CD14-positive monocyte (primary cell): ENCODE results near the gene MYOC. TPM values are rescaled to one million over a fixed set of nuclear protein-coding genes. Genes with fewer than 3 reads are reported as not detected.

Experiments
- DNase-seq, 3 donors: peaks; one replicate each; pipeline ENCODE4 v3.0.0-alpha.2; 2011 to 2022
- H2AFZ ChIP-seq: 2 replicates; pipeline ENCODE4 v1.6.0; 2012; ENCODE audit warnings: mild to moderate bottlenecking, low read depth, low read length, inconsistent platforms; ENCODE audit not compliant: insufficient read depth, poor library complexity, severe bottlenecking
- H3K27ac ChIP-seq, 2 donors: 1 replicate in 1 of 2; 2 replicates in 1 of 2; pipeline ENCODE4 v1.5.1; 2012 to 2013; ENCODE audit warnings: low read length in 2 of 2, control low read depth in 1 of 2, inconsistent platforms in 1 of 2, low read depth in 1 of 2, mild to moderate bottlenecking in 1 of 2
- H3K27me3 ChIP-seq, 2 donors: one replicate each; pipeline versions ENCODE4 v1.6.0 to v1.6.1; 2011 to 2013; ENCODE audit warnings: low read length in 2 of 2; ENCODE audit not compliant: control insufficient read depth in 2 of 2, insufficient read depth in 2 of 2
- H3K36me3 ChIP-seq, 2 donors: replicated peaks in 1 of 2; 1 replicate in 1 of 2; 2 replicates in 1 of 2; pipeline versions ENCODE4 v1.5.1 to v1.6.1; 2012 to 2013; ENCODE audit warnings: low read length in 2 of 2, control low read depth in 1 of 2, inconsistent platforms in 1 of 2, mild to moderate bottlenecking in 1 of 2; ENCODE audit not compliant: insufficient read depth in 2 of 2, control insufficient read depth in 1 of 2
- H3K4me1 ChIP-seq, 2 donors: 1 replicate in 1 of 2; 2 replicates in 1 of 2; pipeline versions ENCODE4 v1.5.1 to v1.6.1; 2012 to 2013; ENCODE audit warnings: low read length in 2 of 2, control low read depth in 1 of 2, inconsistent platforms in 1 of 2, mild to moderate bottlenecking in 1 of 2, moderate library complexity in 1 of 2; ENCODE audit not compliant: insufficient read depth in 2 of 2, control insufficient read depth in 1 of 2
- H3K4me2 ChIP-seq: replicated peaks from 2 replicates; pipeline ENCODE3; 2012; ENCODE audit warnings: low read length, moderate library complexity, mild to moderate bottlenecking; ENCODE audit not compliant: poor library complexity, severe bottlenecking; ENCODE audit errors: extremely low read depth
- H3K4me3 ChIP-seq, 3 experiments: fragments of 200-600 bp in 1 of 3; sonication (generic) in 1 of 3; replicated peaks in 1 of 3; 1 replicate in 2 of 3; 2 replicates in 1 of 3; pipeline ENCODE4 v1.5.1; 2011 to 2013; ENCODE audit warnings: low read length in 3 of 3, mild to moderate bottlenecking in 3 of 3, control low read depth in 2 of 3, low read depth in 2 of 3, inconsistent platforms in 1 of 3, moderate library complexity in 1 of 3
- H3K79me2 ChIP-seq: 2 replicates; pipeline ENCODE4 v1.6.0; 2012; ENCODE audit warnings: mild to moderate bottlenecking, control low read depth, inconsistent platforms, low read length, moderate library complexity; ENCODE audit not compliant: insufficient read depth
- H3K9ac ChIP-seq: 2 replicates; pipeline ENCODE4 v1.6.0; 2017; ENCODE audit warnings: low read length, mild to moderate bottlenecking; ENCODE audit not compliant: insufficient read depth, poor library complexity, severe bottlenecking
- H3K9me3 ChIP-seq, 2 donors: replicated peaks in 1 of 2; 1 replicate in 1 of 2; 2 replicates in 1 of 2; pipeline versions ENCODE4 v1.5.1 to v1.6.1; 2012 to 2013; ENCODE audit warnings: low read length in 2 of 2, control low read depth in 1 of 2; ENCODE audit not compliant: control insufficient read depth in 1 of 2, insufficient read depth in 1 of 2
- H4K20me1 ChIP-seq: 2 replicates; pipeline ENCODE4 v1.6.0; 2012; ENCODE audit warnings: mild to moderate bottlenecking, low read length, control low read depth, moderate library complexity; ENCODE audit not compliant: insufficient read depth
- H3K27ac Mint-ChIP-seq, 7 donors: one replicate each; pipeline ENCODE4 v1.8.0; 2020; ENCODE audit warnings: mild to moderate bottlenecking in 7 of 7, mixed read lengths in 7 of 7, moderate library complexity in 6 of 7, inconsistent platforms in 2 of 7
- H3K27me3 Mint-ChIP-seq, 3 donors: one replicate each; pipeline ENCODE4 v1.8.0; 2021 to 2022; ENCODE audit warnings: low read depth in 3 of 3, mild to moderate bottlenecking in 3 of 3, mixed read lengths in 3 of 3, moderate library complexity in 3 of 3, inconsistent platforms in 1 of 3
- H3K36me3 Mint-ChIP-seq, 2 donors: one replicate each; pipeline ENCODE4 v1.8.0; 2020; ENCODE audit warnings: mixed read lengths in 2 of 2, inconsistent platforms in 1 of 2, mild to moderate bottlenecking in 1 of 2
- H3K4me1 Mint-ChIP-seq: one replicate; pipeline ENCODE4 v1.8.0; 2020; ENCODE audit warnings: mild to moderate bottlenecking, mixed read lengths
- H3K4me3 Mint-ChIP-seq, 2 donors: one replicate each; pipeline ENCODE4 v1.8.0; 2020; ENCODE audit warnings: mild to moderate bottlenecking in 2 of 2, mixed read lengths in 2 of 2, moderate library complexity in 1 of 2
- H3K9me3 Mint-ChIP-seq, 7 donors: one replicate each; pipeline ENCODE4 v1.8.0; 2020 to 2022; ENCODE audit warnings: mixed read lengths in 7 of 7, mild to moderate bottlenecking in 6 of 7, moderate library complexity in 6 of 7, inconsistent platforms in 2 of 7
- WGBS: methylation state at CpG from one replicate; pipeline ENCODE4 v1.1.5; 2013; ENCODE audit warnings: missing lambda C conversion rate; ENCODE audit not compliant: insufficient coverage; 5-methylcytosine and 5-hydroxymethylcytosine counted together
- intact Hi-C, 2 donors: fragments of 100-400 bp; cut with micrococcal nuclease; formaldehyde crosslinking; loops; one replicate each; pipeline versions ENCODE4 v1.15.0 to v1.15.1; 2023
- polyA plus RNA-seq, 3 donors: library from polyadenylated mRNA; depleted of rRNA in 1 of 3; unstranded in 2 of 3; stranded (reverse) in 1 of 3; fragments of 300-500 nt in 2 of 3; fragments of >200 nt in 1 of 3; fragmentation: Illumina TruSeq in 2 of 3; gene quantifications; 1 replicate in 2 of 3; 2 replicates in 1 of 3; pipeline ENCODE4 v1.2.3, GENCODE V29; 2012 to 2021
- TF ChIP-seq, protein P1 (sequence below): fragments of 200-600 bp; IDR thresholded peaks from one replicate; pipeline ENCODE4 v1.8.0; 2022; ENCODE audit warnings: antibody characterized with exemption, mild to moderate bottlenecking

Gene MYOC
- polyA plus RNA-seq, 3 donors, result not detected

DNA sequence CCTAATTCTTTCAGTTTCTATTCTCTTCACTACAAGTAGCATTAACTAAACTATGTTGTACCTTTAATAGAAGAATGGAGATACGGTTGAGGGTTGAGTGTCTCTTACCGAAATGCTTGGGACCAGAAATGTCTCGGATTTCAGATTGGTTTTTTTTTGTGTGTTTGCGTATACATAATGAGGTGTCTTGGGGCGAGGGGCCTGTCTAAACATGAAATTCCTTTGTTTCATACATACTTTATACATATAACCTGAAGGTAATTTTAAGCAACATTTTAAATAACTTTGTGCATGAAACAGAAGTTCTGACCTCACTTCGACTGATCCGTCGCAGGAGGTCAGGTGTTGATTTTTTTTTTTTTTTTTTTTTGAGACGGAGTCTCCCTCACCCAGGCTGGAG is 66.8 kb downstream of the MYOC start:
- no peak overlapping the region for H3K9ac ChIP-seq
- intact Hi-C loops, result loop anchor here in 1 of 2 donors (10.0 kb wide), 1 partner anchor 61 kb away; no protein-coding TSS in a partner anchor
- H2AFZ ChIP-seq, result no peak overlapping the region
- Mint-ChIP-seq H3K27me3 (peaks cover 0 to 2% (median 2%) of the 10 kb centered on the region in 3 donors), H3K4me1 (no peaks in the 10 kb centered on the region), H3K4me3 (no peak overlapping the region), H3K9me3 (no peaks in the 10 kb centered on the region), H3K27ac (peak overlapping the region in 1 of 7 donors; percentile 7), H3K36me3 (peaks cover 78 to 85% of the 10 kb centered on the region in 2 donors)
- H3K4me2 ChIP-seq, result no peak overlapping the region
- no peak overlapping the region for H3K4me3 ChIP-seq
- no peaks in the 10 kb centered on the region for H3K9me3 ChIP-seq
- no CpG with 5 or more reads among the region's 9 CpGs for WGBS
- peak overlapping the region in 1 of 2 donors; percentile 9 for H3K27ac ChIP-seq
- peaks cover 96 to 98% of the 10 kb centered on the region in 2 donors for H3K36me3 ChIP-seq
- H4K20me1 ChIP-seq, result peaks cover 6% of the 10 kb centered on the region
- no peaks in the 10 kb centered on the region for H3K79me2 ChIP-seq
- no peaks in the 10 kb centered on the region for H3K27me3 ChIP-seq
- no peaks in the 10 kb centered on the region for H3K4me1 ChIP-seq
- DNase-seq, result no peak
- TF ChIP-seq, protein P1, sequence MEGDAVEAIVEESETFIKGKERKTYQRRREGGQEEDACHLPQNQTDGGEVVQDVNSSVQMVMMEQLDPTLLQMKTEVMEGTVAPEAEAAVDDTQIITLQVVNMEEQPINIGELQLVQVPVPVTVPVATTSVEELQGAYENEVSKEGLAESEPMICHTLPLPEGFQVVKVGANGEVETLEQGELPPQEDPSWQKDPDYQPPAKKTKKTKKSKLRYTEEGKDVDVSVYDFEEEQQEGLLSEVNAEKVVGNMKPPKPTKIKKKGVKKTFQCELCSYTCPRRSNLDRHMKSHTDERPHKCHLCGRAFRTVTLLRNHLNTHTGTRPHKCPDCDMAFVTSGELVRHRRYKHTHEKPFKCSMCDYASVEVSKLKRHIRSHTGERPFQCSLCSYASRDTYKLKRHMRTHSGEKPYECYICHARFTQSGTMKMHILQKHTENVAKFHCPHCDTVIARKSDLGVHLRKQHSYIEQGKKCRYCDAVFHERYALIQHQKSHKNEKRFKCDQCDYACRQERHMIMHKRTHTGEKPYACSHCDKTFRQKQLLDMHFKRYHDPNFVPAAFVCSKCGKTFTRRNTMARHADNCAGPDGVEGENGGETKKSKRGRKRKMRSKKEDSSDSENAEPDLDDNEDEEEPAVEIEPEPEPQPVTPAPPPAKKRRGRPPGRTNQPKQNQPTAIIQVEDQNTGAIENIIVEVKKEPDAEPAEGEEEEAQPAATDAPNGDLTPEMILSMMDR, result no peak

Other genes starting within 250 kb of the MYOC start
- gene PRRC2C, start 167.2 kb downstream of the MYOC start, polyA plus RNA-seq, result 10 to 100 TPM; 13.8 to 69.1 (median 15.6) TPM
- not detected for gene MYOCOS, start 30.4 kb downstream of the MYOC start, polyA plus RNA-seq
- 10 to 100 TPM; 13.3 to 19.5 (median 18.8) TPM for gene VAMP4, start 89.4 kb upstream of the MYOC start, polyA plus RNA-seq
- gene METTL13, start 129.0 kb upstream of the MYOC start, polyA plus RNA-seq, result 10 to 100 TPM in 2 of 3 donors, 1 to 10 TPM in 1; 8.8 to 18.5 (median 16.0) TPM
- gene DNM3, start 188.8 kb upstream of the MYOC start, polyA plus RNA-seq, result under 1 TPM in 1 of 3 donors, not detected in 2; 0.15 TPM